Measurements from ENCODE around the gene FASN. TPM values are rescaled to one million over a fixed set of nuclear protein-coding genes. Genes with fewer than 3 reads are reported as not detected.

The FASN gene
- total RNA-seq, 1 experiment from 2014 or later, result 433 TPM

GRCh38 chr17:82098939-82099763 lies 1.1 kb upstream of the FASN start:
- DNase-seq, result no peak
- Histone ChIP-seq H2BK5ac (ENCODE audit: insufficient read length, low read length) (no peak overlapping the region), H3K27ac (ENCODE audit: insufficient read length, low read depth, low read length) (no peak overlapping the region), H4K91ac (ENCODE audit: insufficient read length, low read depth, low read length) (peak overlapping the region; percentile 90), H4K8ac (replicated peaks; ENCODE audit: insufficient read length, low read depth, low read length) (no peak overlapping the region), H2BK15ac (ENCODE audit: low read depth, low read length) (no peak overlapping the region), H3K23me2 (ENCODE audit: insufficient read length, low read depth, low read length, poor library complexity, severe bottlenecking) (peaks cover 14% of the 10 kb centered on the region), H3K9me3 (ENCODE audit: control insufficient read depth, low read depth, low read length) (no peaks in the 10 kb centered on the region), H3T11ph (ENCODE audit: low read length) (no peak overlapping the region), H3K4ac (ENCODE audit: low read depth, low read length) (peak overlapping the region; percentile 61), H2BK12ac (ENCODE audit: insufficient read length, low read depth, low read length) (no peak overlapping the region), H2AFZ (ENCODE audit: low read length) (no peak overlapping the region), H2BK20ac (ENCODE audit: low read depth, low read length, poor library complexity, severe bottlenecking) (peak overlapping the region; percentile 46), H3K18ac (ENCODE audit: insufficient read length, low read depth, low read length) (peak overlapping the region; percentile 94), H4K5ac (ENCODE audit: insufficient read length, low read depth, low read length) (no peak overlapping the region), H3K14ac (ENCODE audit: insufficient read depth, low read length) (peak overlapping the region; percentile 97), H3K4me1 (ENCODE audit: insufficient read depth, low read length) (no peaks in the 10 kb centered on the region), H3K56ac (ENCODE audit: insufficient read length, low read depth, low read length) (no peak overlapping the region), H3K79me1 (ENCODE audit: insufficient read depth, low read depth, low read length, poor library complexity, severe bottlenecking) (peaks cover 7% of the 10 kb centered on the region), H2BK120ac (ENCODE audit: low read depth, low read length, poor library complexity, severe bottlenecking) (peak overlapping the region; percentile 94), H3K23ac (ENCODE audit: insufficient read length, low read depth, low read length) (no peak overlapping the region), H3K4me2 (ENCODE audit: insufficient read depth, insufficient read length, low read length) (peak overlapping the region; percentile 44), H3K79me2 (ENCODE audit: insufficient read depth, low read length) (peaks cover 20% of the 10 kb centered on the region; the same call in 1 of the 2 replicates), H3K27me3 (ENCODE audit: insufficient read depth, low read length) (no peaks in the 10 kb centered on the region), H2AK5ac (ENCODE audit: insufficient read length, low read length) (no peak overlapping the region), H4K20me1 (ENCODE audit: control insufficient read depth, insufficient read depth, insufficient read length) (no peaks in the 10 kb centered on the region), H3K9ac (ENCODE audit: extremely low read depth, insufficient read length, low read length) (peak overlapping the region; percentile 64)
- peak overlapping the region; percentile 68 to 82 for H3K4me3 Mint-ChIP-seq
- no peaks in the 10 kb centered on the region for H3K9me3 Mint-ChIP-seq
- H3K27me3 Mint-ChIP-seq (ENCODE audit: low read depth), result no peaks in the 10 kb centered on the region
- WGBS (ENCODE audit: extremely low coverage, insufficient read length, low lambda C conversion rate), result no CpG with 5 or more reads among the region's 80 CpGs
- peaks cover 28 to 55% of the 10 kb centered on the region in 2 experiments for H3K4me1 Mint-ChIP-seq
- peak overlapping the region; percentile 78 to 92 (median 86); a peak in 6 of 7 replicates for H3K27ac Mint-ChIP-seq
- H3K36me3 Mint-ChIP-seq (ENCODE audit: insufficient read depth in 1 of 3, low read depth in 3 of 3), result peaks cover 1 to 19% (median 19%) of the 10 kb centered on the region in 3 experiments; a peak in 5 of 7 replicates
- TF ChIP-seq CTCF (conservative IDR thresholded peaks at IDR 0.05), result no peak

All from H9 (cell line).